Psoas muscle (tissue), 8 donors: Measurements from ENCODE around the gene ZNF816. TPM values are rescaled to one million over a fixed set of nuclear protein-coding genes. Genes with fewer than 3 reads are reported as not detected.

Experiments used
- ATAC-seq, 4 donors: fragments of 200-7000 bp; cut with Tn5 transposase; one replicate each; pipeline ENCODE4 v1.9.1; 2020; ENCODE audit warnings: moderate library complexity in 3 of 4, mild to moderate bottlenecking in 2 of 4
- DNase-seq, 2 donors: peaks; one replicate each; pipeline ENCODE4 v3.0.0-alpha.2; 2020
- H3K27ac ChIP-seq: fragments of 200-600 bp; one replicate; pipeline ENCODE4 v1.8.0; 2022
- H3K27me3 ChIP-seq, 3 donors: fragments of 200-600 bp in 1 of 3; one replicate each; pipeline versions ENCODE4 v1.6.1 to v1.8.0; 2013 to 2022; ENCODE audit warnings: low read length in 2 of 3, mild to moderate bottlenecking in 2 of 3, moderate library complexity in 1 of 3; ENCODE audit not compliant: insufficient read depth in 3 of 3
- H3K36me3 ChIP-seq, 2 donors: fragments of 200-600 bp in 1 of 2; one replicate each; pipeline versions ENCODE4 v1.6.1 to v1.8.0; 2013 to 2022; ENCODE audit warnings: low read depth in 1 of 2, mild to moderate bottlenecking in 1 of 2, moderate library complexity in 1 of 2; ENCODE audit not compliant: insufficient read depth in 1 of 2
- H3K4me1 ChIP-seq: fragments of 200-600 bp; one replicate; pipeline ENCODE4 v1.8.0; 2022
- H3K4me3 ChIP-seq: fragments of 200-600 bp; one replicate; pipeline ENCODE4 v1.8.0; 2022; ENCODE audit warnings: mild to moderate bottlenecking
- H3K9me3 ChIP-seq: fragments of 200-600 bp; one replicate; pipeline ENCODE4 v1.8.0; 2022
- WGBS, 3 donors: extraction: QIAGEN DNeasy Blood & Tissue Kit; methylation state at CpG; one replicate each; pipeline versions ENCODE4 v1.1.6 to v1.1.7; 2013; 5-methylcytosine and 5-hydroxymethylcytosine counted together
- intact Hi-C, 2 donors: fragments of 100-400 bp; cut with DNase I; formaldehyde crosslinking; loops; one replicate each; pipeline versions ENCODE4 v1.11.0 to v1.14.2; 2022
- polyA plus RNA-seq, 3 donors: library from polyadenylated mRNA; stranded (reverse); fragments of 200-250 nt; gene quantifications; one replicate each; pipeline ENCODE4 v1.2.3, GENCODE V29; 2013
- total RNA-seq, 4 donors: library from RNA; stranded (reverse); fragmentation: NEBNext Ultra II Directional in 2 of 4; extraction: Animal tissue kit (Norgen Biotek cat#: 25700) in 2 of 4; gene quantifications; one replicate each; pipeline versions ENCODE4 v1.2.1 to v1.2.4, GENCODE V29; 2021 to 2023
- TF ChIP-seq, protein P1 (sequence below): fragments of 200-600 bp; IDR thresholded peaks from one replicate; pipeline ENCODE4 v1.8.0; 2022; ENCODE audit warnings: antibody characterized with exemption
- donor health status: healthy with polysubstance abuse.
- donor health status: DM: no; HTN: no; CAD: no; lungs with moderate emphysema.
- donor health status: Bipolar disorder and iron deficiency.
- donor health status: healthy.
- donor health status: DM: yes; HTN: yes; CAD: no.
- donor health status: DM: no; HTN: no; CAD: no.
- donor health status: DM: no; HTN: no; CAD: no.
- donor health status: DM: yes; HTN: yes; CAD: no.

Gene ZNF816
- total and polyA plus RNA-seq, 7 donors = 1.8 to 9.1 (median 2.7) TPM

DNA sequence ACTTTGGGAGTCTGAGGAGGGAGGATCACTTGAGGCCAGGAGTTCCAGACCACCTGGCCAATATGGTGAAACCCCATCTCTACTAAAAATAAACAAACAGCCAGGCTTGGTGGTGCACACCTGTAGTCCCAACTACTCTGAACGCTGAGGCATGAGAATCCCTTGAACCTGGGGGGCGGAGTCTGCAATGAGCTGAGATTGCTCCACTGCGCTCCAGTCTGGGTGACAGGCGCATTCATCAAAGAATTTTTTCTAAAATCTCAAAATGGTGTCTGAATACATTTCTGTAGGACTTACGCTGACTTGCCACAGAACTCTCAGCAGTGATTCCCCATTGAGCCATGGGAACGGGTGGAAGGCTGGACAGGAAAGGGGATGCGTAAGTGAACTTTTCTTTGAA lies 33.0 kb upstream of the ZNF816 start:
- Histone ChIP-seq H3K4me3 (no peak overlapping the region), H3K9me3 (no peaks in the 10 kb centered on the region), H3K4me1 (no peaks in the 10 kb centered on the region), H3K36me3 (no peaks in the 10 kb centered on the region), H3K27ac (no peak overlapping the region), H3K27me3 (peaks cover 0 to 1% (median 0%) of the 10 kb centered on the region in 3 donors)
- ATAC-seq (no peak), DNase-seq (no peak)
- intact Hi-C loops = loop anchor here in 1 of 2 donors (10.0 kb wide), 1 partner anchor 469 kb away; the partner anchor contains the start of gene ZNF813
- TF ChIP-seq, protein P1, sequence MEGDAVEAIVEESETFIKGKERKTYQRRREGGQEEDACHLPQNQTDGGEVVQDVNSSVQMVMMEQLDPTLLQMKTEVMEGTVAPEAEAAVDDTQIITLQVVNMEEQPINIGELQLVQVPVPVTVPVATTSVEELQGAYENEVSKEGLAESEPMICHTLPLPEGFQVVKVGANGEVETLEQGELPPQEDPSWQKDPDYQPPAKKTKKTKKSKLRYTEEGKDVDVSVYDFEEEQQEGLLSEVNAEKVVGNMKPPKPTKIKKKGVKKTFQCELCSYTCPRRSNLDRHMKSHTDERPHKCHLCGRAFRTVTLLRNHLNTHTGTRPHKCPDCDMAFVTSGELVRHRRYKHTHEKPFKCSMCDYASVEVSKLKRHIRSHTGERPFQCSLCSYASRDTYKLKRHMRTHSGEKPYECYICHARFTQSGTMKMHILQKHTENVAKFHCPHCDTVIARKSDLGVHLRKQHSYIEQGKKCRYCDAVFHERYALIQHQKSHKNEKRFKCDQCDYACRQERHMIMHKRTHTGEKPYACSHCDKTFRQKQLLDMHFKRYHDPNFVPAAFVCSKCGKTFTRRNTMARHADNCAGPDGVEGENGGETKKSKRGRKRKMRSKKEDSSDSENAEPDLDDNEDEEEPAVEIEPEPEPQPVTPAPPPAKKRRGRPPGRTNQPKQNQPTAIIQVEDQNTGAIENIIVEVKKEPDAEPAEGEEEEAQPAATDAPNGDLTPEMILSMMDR = no peak
- 85 to 88% (median 85%) methylated on average over 7 of the region's 7 CpGs for WGBS, 3 donors

DNA sequence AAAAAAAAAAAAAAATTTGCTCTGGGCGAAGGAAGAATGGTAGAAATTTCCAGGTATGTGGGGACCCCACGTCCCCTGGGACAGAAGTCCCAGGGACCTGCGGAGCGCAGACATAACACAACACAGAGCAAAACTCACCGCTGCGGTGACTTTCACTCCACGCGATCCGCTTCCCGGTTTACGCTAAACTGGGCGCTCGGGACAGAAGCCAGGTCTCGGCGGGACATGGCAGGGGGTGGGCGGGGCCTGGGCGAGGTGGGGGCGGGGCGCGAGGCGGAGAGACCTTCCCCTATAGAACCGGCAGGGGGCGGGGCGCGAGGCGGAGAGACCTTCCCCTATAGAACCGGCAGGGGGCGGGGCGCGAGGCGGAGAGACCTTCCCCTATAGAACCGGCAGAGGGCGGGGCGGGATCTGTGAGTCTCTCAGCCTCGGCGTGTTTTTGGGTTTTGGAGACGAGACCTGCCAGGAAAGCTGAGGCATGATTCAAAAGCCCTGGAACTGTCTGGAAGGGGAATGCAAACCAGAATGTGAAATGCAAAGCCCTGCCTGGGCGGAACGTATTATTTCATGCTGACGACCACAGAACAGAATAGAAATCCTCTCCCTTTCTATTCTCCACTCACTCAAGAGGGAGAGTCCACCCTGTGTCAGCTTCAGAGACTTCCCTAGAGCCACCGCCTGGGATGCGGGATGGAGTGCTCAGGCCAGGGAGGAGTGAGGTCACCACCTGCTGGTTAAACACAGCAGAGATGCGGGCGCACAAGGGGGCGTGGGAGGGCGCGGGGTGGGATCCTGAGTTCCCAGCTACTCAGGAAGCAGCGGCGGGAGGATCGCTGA lies 30.9 kb upstream of the ZNF816 start:
- H3K27me3 ChIP-seq = peaks cover 0 to 1% (median 0%) of the 10 kb centered on the region in 3 donors
- H3K9me3 ChIP-seq = no peaks in the 10 kb centered on the region
- H3K36me3 ChIP-seq = no peaks in the 10 kb centered on the region
- ATAC-seq (peak; percentile 59 to 80 (median 76)), DNase-seq (peak; percentile 70 to 79)
- no peaks in the 10 kb centered on the region for H3K4me1 ChIP-seq
- WGBS, 3 donors = 0 to 1% (median 0%) methylated on average over 47 to 50 of the region's 50 CpGs
- peak overlapping the region; percentile 66 for H3K4me3 ChIP-seq
- H3K27ac ChIP-seq = peak overlapping the region; percentile 23
- intact Hi-C loops = loop anchor here in 1 of 2 donors (10.0 kb wide), 1 partner anchor 471 kb away; the partner anchor contains the start of gene ZNF813
- TF ChIP-seq, protein P1 = peak; percentile 48

DNA sequence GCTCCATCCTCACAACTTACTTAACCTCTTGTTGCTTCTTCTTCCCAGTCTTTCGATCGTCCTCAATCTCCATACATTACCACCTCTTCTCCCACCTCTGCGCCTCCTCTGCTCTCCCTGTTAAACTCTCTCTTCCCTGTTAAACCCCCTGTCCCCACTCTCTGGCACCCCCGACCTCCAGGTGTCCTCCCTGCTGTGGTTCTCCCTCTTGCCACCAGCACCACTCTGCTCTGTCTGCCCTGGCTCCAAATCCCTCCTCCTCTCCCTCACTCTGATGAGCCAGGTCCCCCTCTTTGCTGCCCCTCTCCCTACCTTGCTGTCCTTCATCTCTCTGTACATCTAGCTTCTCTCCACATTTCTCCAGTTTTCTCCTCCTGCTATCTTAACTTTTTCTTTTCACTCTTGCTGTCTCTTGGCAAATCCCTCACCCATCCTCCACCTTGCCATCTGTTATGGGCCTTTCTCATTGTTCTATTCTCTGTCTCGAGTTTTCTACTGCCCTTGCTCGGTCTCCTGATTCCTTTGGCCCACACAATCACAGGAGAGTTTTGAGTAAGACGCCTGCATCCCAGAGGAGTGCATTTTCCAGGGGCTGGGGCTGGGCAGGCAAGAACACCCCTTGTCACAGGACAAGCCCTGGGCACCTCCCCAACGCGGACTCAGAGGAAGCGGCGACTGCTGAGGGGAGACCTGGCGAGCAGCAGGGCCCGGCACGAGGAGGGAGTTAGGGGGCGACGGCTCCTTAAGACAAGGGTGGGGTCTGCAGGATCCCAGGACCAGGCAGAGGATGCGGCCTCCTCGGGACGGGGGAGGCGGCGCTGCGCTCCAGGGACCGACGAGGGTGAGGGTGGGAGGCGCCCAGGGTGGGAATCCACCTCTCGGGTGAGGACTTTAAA lies 29.7 kb upstream of the ZNF816 start:
- Histone ChIP-seq H3K27ac (no peak overlapping the region), H3K27me3 (peaks cover 0 to 1% (median 0%) of the 10 kb centered on the region in 3 donors), H3K4me1 (no peaks in the 10 kb centered on the region), H3K4me3 (peak overlapping the region; percentile 66), H3K36me3 (no peaks in the 10 kb centered on the region), H3K9me3 (no peaks in the 10 kb centered on the region)
- DNase-seq = peak in 1 of 2 donors; percentile 23
- WGBS, 3 donors = 16 to 21% (median 20%) methylated on average over 25 to 26 of the region's 26 CpGs
- intact Hi-C loops = loop anchor here in 1 of 2 donors (10.0 kb wide), 1 partner anchor 472 kb away; the partner anchor contains the start of gene ZNF813
- TF ChIP-seq, protein P1 = no peak
- peak in 1 of 4 donors; percentile 30 for ATAC-seq

DNA sequence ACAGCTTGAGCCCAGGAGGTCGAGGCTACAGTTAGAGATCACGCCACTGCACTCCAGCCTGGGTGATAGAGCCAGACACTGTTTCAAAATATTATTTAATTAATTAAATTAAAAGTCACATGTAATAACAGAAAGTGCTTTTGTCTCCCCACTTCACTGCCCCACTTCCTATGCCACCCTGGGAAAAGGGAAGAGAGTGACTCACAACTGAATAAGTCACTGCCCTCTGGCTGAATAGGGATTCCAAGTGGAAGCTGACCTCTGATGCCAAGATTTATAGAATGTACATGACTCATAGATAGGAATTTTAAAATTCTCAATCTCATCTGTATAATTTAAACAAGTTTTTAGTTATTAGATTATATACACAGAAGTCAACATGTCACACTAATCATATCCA lies 28.8 kb upstream of the ZNF816 start:
- Histone ChIP-seq H3K9me3 (no peaks in the 10 kb centered on the region), H3K27ac (no peak overlapping the region), H3K36me3 (no peaks in the 10 kb centered on the region), H3K4me1 (no peaks in the 10 kb centered on the region), H3K4me3 (no peak overlapping the region), H3K27me3 (peaks cover 0 to 1% (median 0%) of the 10 kb centered on the region in 3 donors)
- DNase-seq (no peak), ATAC-seq (no peak)
- TF ChIP-seq, protein P1 = no peak
- intact Hi-C loops = loop anchor here in 1 of 2 donors (10.0 kb wide), 1 partner anchor 473 kb away; the partner anchor contains the start of gene ZNF813
- WGBS, 3 donors = 64 to 89% (median 82%) methylated on average over 2 of the region's 2 CpGs
